Naive thymus-derived CD8-positive, alpha-beta T cell (primary cell): ENCODE measurements around the gene HPGDS. TPM values are rescaled to one million over a fixed set of nuclear protein-coding genes. Genes with fewer than 3 reads are reported as not detected.
"Not testable (repeated sequence)": the region's sequence is repeated elsewhere in the genome, so short reads cannot be mapped to it uniquely, and the experiment has no call there.

Source experiments
- ATAC-seq, 2 donors: fragments of 150-1000 bp; cut with Tn5 transposase in 1 of 2; sonication (Bioruptor Pico), chemical (Tn5 transposase) in 1 of 2; 1 replicate in 1 of 2; 2 replicates in 1 of 2; pipeline ENCODE4 v1.10.0; 2021; ENCODE audit warnings: mild to moderate bottlenecking in 2 of 2, moderate library complexity in 2 of 2
- POLR2A ChIA-PET: fragments of 350-600 bp; sonication (Branson Sonifier 250); formaldehyde crosslinking; loops from one replicate; lab custom pipeline; 2021; ENCODE audit warnings: antibody characterized with exemption; lab: Charles Lee
- DNase-seq, 10 donors: peaks; one replicate each; pipeline versions ENCODE4 v3.0.0 to v3.0.0-alpha.2; 2020 to 2022
- H3K27ac Mint-ChIP-seq, 10 donors: one replicate each; pipeline ENCODE4 v1.8.0; 2020 to 2022; ENCODE audit warnings: mild to moderate bottlenecking in 10 of 10, mixed read lengths in 10 of 10, moderate library complexity in 4 of 10, inconsistent platforms in 1 of 10
- H3K27me3 Mint-ChIP-seq, 5 donors: one replicate each; pipeline ENCODE4 v1.8.0; 2021 to 2022; ENCODE audit warnings: mixed read lengths in 5 of 5
- H3K36me3 Mint-ChIP-seq, 3 donors: one replicate each; pipeline ENCODE4 v1.8.0; 2020 to 2022; ENCODE audit warnings: mixed read lengths in 3 of 3, mild to moderate bottlenecking in 2 of 3, inconsistent platforms in 1 of 3
- H3K4me1 Mint-ChIP-seq, 4 donors: one replicate each; pipeline ENCODE4 v1.8.0; 2021 to 2022; ENCODE audit warnings: mixed read lengths in 4 of 4
- H3K4me3 Mint-ChIP-seq, 10 donors: one replicate each; pipeline ENCODE4 v1.8.0; 2020 to 2022; ENCODE audit warnings: mild to moderate bottlenecking in 10 of 10, mixed read lengths in 10 of 10, moderate library complexity in 6 of 10, inconsistent platforms in 1 of 10
- H3K9me3 Mint-ChIP-seq, 9 donors: one replicate each; pipeline ENCODE4 v1.8.0; 2020 to 2022; ENCODE audit warnings: mixed read lengths in 9 of 9, mild to moderate bottlenecking in 3 of 9, inconsistent platforms in 1 of 9, moderate library complexity in 1 of 9
- polyA plus RNA-seq, 3 donors: library from polyadenylated mRNA; unstranded; fragments of 300-500 nt; fragmentation: Illumina TruSeq; gene quantifications; one replicate each; pipeline ENCODE4 v1.2.3, GENCODE V29; 2021
- total RNA-seq, 8 experiments: library from RNA in 2 of 8; stranded (reverse) in 2 of 8; gene quantifications; one replicate each; pipeline ENCODE4 v1.2.3 and lab custom pipeline; 2021 to 2026

HPGDS gene
- total and polyA plus RNA-seq, 5 experiments from 2014 or later: 0.11 TPM; not detected in 4

- no peaks in the 10 kb centered on the region for H3K27me3 Mint-ChIP-seq
- H3K9me3 Mint-ChIP-seq: no peaks in the 10 kb centered on the region
- no peak overlapping the region for H3K4me3 Mint-ChIP-seq
- no peak for ATAC-seq
- no peaks in the 10 kb centered on the region for H3K36me3 Mint-ChIP-seq
- POLR2A ChIA-PET: no interaction called here
- H3K4me1 Mint-ChIP-seq: peaks cover 0 to 5% (median 0%) of the 10 kb centered on the region in 4 donors
- no peak overlapping the region for H3K27ac Mint-ChIP-seq
- DNase-seq: no peak
Observed at GRCh38 chr4:94302191-94302590, 40.4 kb downstream of the HPGDS start.

- no peak overlapping the region for H3K27ac Mint-ChIP-seq
- H3K9me3 Mint-ChIP-seq: no peaks in the 10 kb centered on the region
- H3K4me3 Mint-ChIP-seq: no peak overlapping the region
- peaks cover 0 to 2% (median 0%) of the 10 kb centered on the region in 3 donors for H3K36me3 Mint-ChIP-seq
- POLR2A ChIA-PET: no interaction called here
- DNase-seq (no peak), ATAC-seq (no peak)
- H3K27me3 Mint-ChIP-seq: no peaks in the 10 kb centered on the region
- H3K4me1 Mint-ChIP-seq: peaks cover 0 to 10% (median 0%) of the 10 kb centered on the region in 4 donors
Observed at GRCh38 chr4:94298725-94299252, 43.8 kb downstream of the HPGDS start.

- peaks cover 0 to 13% (median under 1%) of the 10 kb centered on the region in 4 donors for H3K4me1 Mint-ChIP-seq
- DNase-seq, H3K27me3 Mint-ChIP-seq, H3K4me3 Mint-ChIP-seq, ATAC-seq, H3K9me3 Mint-ChIP-seq, POLR2A ChIA-PET: not testable (repeated sequence)
- H3K36me3 Mint-ChIP-seq: peaks cover 4 to 21% (median 6%) of the 10 kb centered on the region in 3 donors
- H3K27ac Mint-ChIP-seq: peak overlapping the region in 1 of 10 donors; percentile 31
Observed at GRCh38 chr4:94295473-94295872, 47.2 kb downstream of the HPGDS start.

- peaks cover 8 to 36% (median 15%) of the 10 kb centered on the region in 3 donors for H3K36me3 Mint-ChIP-seq
- DNase-seq, ATAC-seq, POLR2A ChIA-PET, H3K27me3 Mint-ChIP-seq, H3K4me3 Mint-ChIP-seq, H3K9me3 Mint-ChIP-seq: not testable (repeated sequence)
- H3K4me1 Mint-ChIP-seq: peaks cover 0 to 13% (median under 1%) of the 10 kb centered on the region in 4 donors
- H3K27ac Mint-ChIP-seq: peak overlapping the region in 2 of 10 donors; percentile 8 to 22
Observed at GRCh38 chr4:94293981-94294380, 48.7 kb downstream of the HPGDS start.

GRCh38 chr4:94290245-94290644 lies 52.4 kb downstream of the HPGDS start:
- no peak overlapping the region for H3K4me3 Mint-ChIP-seq
- H3K4me1 Mint-ChIP-seq: peaks cover 0 to 5% (median under 1%) of the 10 kb centered on the region in 4 donors
- peaks cover 8 to 63% (median 17%) of the 10 kb centered on the region in 3 donors for H3K36me3 Mint-ChIP-seq
- ATAC-seq: no peak
- H3K9me3 Mint-ChIP-seq: no peaks in the 10 kb centered on the region
- POLR2A ChIA-PET: no interaction called here
- DNase-seq: no peak
- no peaks in the 10 kb centered on the region for H3K27me3 Mint-ChIP-seq
- H3K27ac Mint-ChIP-seq: peak overlapping the region in 1 of 10 donors; percentile 31

- Mint-ChIP-seq H3K4me3 (no peak overlapping the region), H3K9me3 (no peaks in the 10 kb centered on the region), H3K36me3 (peaks cover 11 to 81% (median 38%) of the 10 kb centered on the region in 3 donors), H3K27me3 (no peaks in the 10 kb centered on the region), H3K27ac (peak overlapping the region in 1 of 10 donors; percentile 6), H3K4me1 (no peaks in the 10 kb centered on the region)
- no peak for ATAC-seq
- POLR2A ChIA-PET: no interaction called here
- no peak for DNase-seq
Observed at GRCh38 chr4:94285666-94286065, 57.0 kb downstream of the HPGDS start.

- H3K9me3 Mint-ChIP-seq: no peaks in the 10 kb centered on the region
- no peaks in the 10 kb centered on the region for H3K4me1 Mint-ChIP-seq
- POLR2A ChIA-PET: no interaction called here
- H3K27me3 Mint-ChIP-seq: no peaks in the 10 kb centered on the region
- H3K4me3 Mint-ChIP-seq: no peak overlapping the region
- no peak for DNase-seq
- no peak overlapping the region for H3K27ac Mint-ChIP-seq
- H3K36me3 Mint-ChIP-seq: peaks cover 7 to 82% (median 36%) of the 10 kb centered on the region in 3 donors
- ATAC-seq: no peak
Observed at GRCh38 chr4:94284889-94285288, 57.7 kb downstream of the HPGDS start.

- Mint-ChIP-seq H3K4me1 (no peaks in the 10 kb centered on the region), H3K36me3 (peaks cover 19 to 79% (median 47%) of the 10 kb centered on the region in 3 donors)
Observed at GRCh38 chr4:94278781-94279180, 63.9 kb downstream of the HPGDS start.

GRCh38 chr4:94277534-94277933 lies 65.1 kb downstream of the HPGDS start:
- H3K4me1 Mint-ChIP-seq: no peaks in the 10 kb centered on the region
- H3K27me3 Mint-ChIP-seq: no peaks in the 10 kb centered on the region
- DNase-seq (no peak), ATAC-seq (no peak)
- H3K36me3 Mint-ChIP-seq: peaks cover 12 to 78% (median 37%) of the 10 kb centered on the region in 3 donors
- POLR2A ChIA-PET: no interaction called here
- peak overlapping the region in 1 of 10 donors; percentile 5 for H3K27ac Mint-ChIP-seq
- H3K4me3 Mint-ChIP-seq: no peak overlapping the region
- H3K9me3 Mint-ChIP-seq: no peaks in the 10 kb centered on the region

More at GRCh38 chr4:94278781-94279180, 63.9 kb downstream of the HPGDS start:
- POLR2A ChIA-PET: no interaction called here
- Mint-ChIP-seq H3K9me3 (no peaks in the 10 kb centered on the region), H3K27me3 (no peaks in the 10 kb centered on the region), H3K4me3 (no peak overlapping the region), H3K27ac (no peak overlapping the region)
- no peak for DNase-seq
- no peak for ATAC-seq

- Mint-ChIP-seq H3K36me3 (peaks cover 13 to 84% (median 35%) of the 10 kb centered on the region in 3 donors), H3K27ac (no peak overlapping the region), H3K4me3 (no peak overlapping the region), H3K27me3 (no peaks in the 10 kb centered on the region), H3K4me1 (no peaks in the 10 kb centered on the region), H3K9me3 (no peaks in the 10 kb centered on the region)
- DNase-seq: no peak
- ATAC-seq: no peak
- POLR2A ChIA-PET: no interaction called here
Observed at GRCh38 chr4:94276204-94276603, 66.4 kb downstream of the HPGDS start.

- no peak for DNase-seq
- Mint-ChIP-seq H3K27me3 (no peaks in the 10 kb centered on the region), H3K36me3 (peaks cover 16 to 82% (median 32%) of the 10 kb centered on the region in 3 donors), H3K4me1 (no peaks in the 10 kb centered on the region), H3K4me3 (no peak overlapping the region), H3K9me3 (no peaks in the 10 kb centered on the region), H3K27ac (no peak overlapping the region)
- POLR2A ChIA-PET: interaction anchor here (0.7 kb wide), 1 partner anchor 191 kb away, joined by 4 read pairs; no protein-coding TSS in a partner anchor
- no peak for ATAC-seq
Observed at GRCh38 chr4:94274912-94275311, 67.7 kb downstream of the HPGDS start.

GRCh38 chr4:94271248-94271647 lies 71.4 kb downstream of the HPGDS start:
- ATAC-seq (no peak), DNase-seq (no peak)
- Mint-ChIP-seq H3K36me3 (peaks cover 4 to 75% (median 16%) of the 10 kb centered on the region in 3 donors), H3K27me3 (no peaks in the 10 kb centered on the region), H3K9me3 (no peaks in the 10 kb centered on the region), H3K4me1 (no peaks in the 10 kb centered on the region), H3K27ac (peak overlapping the region in 1 of 10 donors; percentile 15), H3K4me3 (no peak overlapping the region)
- POLR2A ChIA-PET: no interaction called here

GRCh38 chr4:94267037-94267436 lies 75.6 kb downstream of the HPGDS start:
- Mint-ChIP-seq H3K4me1 (peaks cover 0 to 3% (median under 1%) of the 10 kb centered on the region in 4 donors), H3K36me3 (peaks cover 9 to 61% (median 16%) of the 10 kb centered on the region in 3 donors), H3K4me3 (no peak overlapping the region), H3K9me3 (no peaks in the 10 kb centered on the region), H3K27me3 (no peaks in the 10 kb centered on the region), H3K27ac (no peak overlapping the region)
- no peak for DNase-seq
- no peak for ATAC-seq
- POLR2A ChIA-PET: no interaction called here
